T-helper 2 cell treated with Interferon-gamma antibody and Interleukin-4, amounts not matched to agents 5 μg/mL and 100 μg/mL, for 36 hours (primary cell): ENCODE data around the gene MACROH2A1.

Experiments used
- DNase-seq: peaks from one replicate; pipeline ENCODE4 v3.0.0; 2021; ENCODE audit warnings: low spot score
- H3K27ac Mint-ChIP-seq: one replicate; pipeline ENCODE4 v1.8.0; 2021; ENCODE audit warnings: mild to moderate bottlenecking, mixed read lengths
- H3K27me3 Mint-ChIP-seq: one replicate; pipeline ENCODE4 v1.8.0; 2021; ENCODE audit warnings: low read depth, mixed read lengths
- H3K36me3 Mint-ChIP-seq: one replicate; pipeline ENCODE4 v1.8.0; 2021; ENCODE audit warnings: low read depth, mixed read lengths
- H3K4me1 Mint-ChIP-seq: one replicate; pipeline ENCODE4 v1.8.0; 2021; ENCODE audit warnings: low read depth, mixed read lengths
- H3K4me3 Mint-ChIP-seq: one replicate; pipeline ENCODE4 v1.8.0; 2022; ENCODE audit warnings: mild to moderate bottlenecking, moderate library complexity, mixed read lengths
- H3K9me3 Mint-ChIP-seq: one replicate; pipeline ENCODE4 v1.8.0; 2021; ENCODE audit warnings: mixed read lengths

Gene MACROH2A1

DNA sequence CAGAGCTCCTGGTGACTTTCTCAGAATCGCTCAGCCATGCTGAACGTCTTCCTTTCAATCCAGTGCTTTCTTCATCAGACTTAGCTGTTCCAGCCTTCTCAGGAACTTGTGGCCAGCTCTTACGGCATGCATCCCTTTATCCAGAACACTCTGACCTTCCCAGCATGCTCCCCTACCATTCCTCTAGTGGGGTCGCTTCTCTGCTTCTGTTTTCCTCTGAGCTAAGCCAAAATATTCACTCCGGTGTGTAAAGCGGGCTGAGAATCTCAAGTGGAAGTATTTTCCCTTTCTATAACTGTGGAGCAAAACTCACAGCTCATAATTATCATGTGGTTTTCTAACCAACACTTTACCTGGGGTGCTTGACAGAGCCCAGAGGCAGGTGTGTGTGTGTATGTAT, 41.9 kb upstream of the MACROH2A1 start:
- Mint-ChIP-seq H3K27ac (no peak overlapping the region), H3K9me3 (no peaks in the 10 kb centered on the region), H3K4me1 (no peaks in the 10 kb centered on the region), H3K27me3 (peaks cover 8% of the 10 kb centered on the region), H3K4me3 (no peak overlapping the region), H3K36me3 (no peaks in the 10 kb centered on the region)
- DNase-seq = no peak

- Mint-ChIP-seq H3K4me3 (no peak overlapping the region), H3K27ac (no peak overlapping the region), H3K36me3 (no peaks in the 10 kb centered on the region), H3K4me1 (no peaks in the 10 kb centered on the region), H3K27me3 (peaks cover 15% of the 10 kb centered on the region), H3K9me3 (no peaks in the 10 kb centered on the region)
- no peak for DNase-seq
Measured at GRCh38 chr5:135439231-135440205, 40.5 kb upstream of the MACROH2A1 start.

- no peaks in the 10 kb centered on the region for H3K36me3 Mint-ChIP-seq
- H3K4me3 Mint-ChIP-seq = no peak overlapping the region
- H3K27ac Mint-ChIP-seq = no peak overlapping the region
- no peaks in the 10 kb centered on the region for H3K9me3 Mint-ChIP-seq
- no peaks in the 10 kb centered on the region for H3K4me1 Mint-ChIP-seq
- peaks cover 15% of the 10 kb centered on the region for H3K27me3 Mint-ChIP-seq
- DNase-seq = no peak
Measured at GRCh38 chr5:135438636-135439221, 39.7 kb upstream of the MACROH2A1 start.

GRCh38 chr5:135437796-135438560, 38.9 kb upstream of the MACROH2A1 start:
- H3K27me3 Mint-ChIP-seq = peaks cover 15% of the 10 kb centered on the region
- no peak overlapping the region for H3K4me3 Mint-ChIP-seq
- no peak for DNase-seq
- H3K36me3 Mint-ChIP-seq = no peaks in the 10 kb centered on the region
- H3K9me3 Mint-ChIP-seq = no peaks in the 10 kb centered on the region
- no peak overlapping the region for H3K27ac Mint-ChIP-seq
- H3K4me1 Mint-ChIP-seq = no peaks in the 10 kb centered on the region

- no peak overlapping the region for H3K4me3 Mint-ChIP-seq
- no peak overlapping the region for H3K27ac Mint-ChIP-seq
- H3K27me3 Mint-ChIP-seq = peaks cover 15% of the 10 kb centered on the region
- no peak for DNase-seq
- no peaks in the 10 kb centered on the region for H3K4me1 Mint-ChIP-seq
- no peaks in the 10 kb centered on the region for H3K9me3 Mint-ChIP-seq
- H3K36me3 Mint-ChIP-seq = no peaks in the 10 kb centered on the region
Measured at GRCh38 chr5:135437422-135437795, 38.4 kb upstream of the MACROH2A1 start.

DNA sequence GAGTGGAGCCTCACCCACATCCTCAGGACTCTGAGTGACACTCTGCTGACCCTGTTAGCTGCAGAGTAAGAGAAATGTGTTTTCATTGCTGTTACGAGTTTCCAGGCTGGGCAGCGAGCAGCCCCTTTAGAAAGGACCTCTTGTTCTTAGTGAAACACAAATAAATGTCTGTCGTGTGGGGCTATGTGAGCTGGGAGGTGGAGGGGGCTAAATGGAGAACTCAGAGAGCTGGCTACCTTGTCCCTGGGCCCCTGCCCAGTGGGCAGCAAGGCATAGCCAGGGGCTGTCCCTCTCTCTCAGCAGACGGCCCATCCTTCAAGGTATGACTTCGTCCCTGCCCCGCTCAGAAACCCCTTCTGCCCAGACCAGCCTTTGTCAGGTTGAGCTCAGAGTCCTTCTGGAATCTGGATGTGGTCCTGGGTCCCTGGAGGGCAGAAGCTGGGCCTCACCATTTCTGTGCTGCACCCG, 38.0 kb upstream of the MACROH2A1 start:
- H3K36me3 Mint-ChIP-seq = no peaks in the 10 kb centered on the region
- no peak for DNase-seq
- H3K4me1 Mint-ChIP-seq = no peaks in the 10 kb centered on the region
- no peak overlapping the region for H3K27ac Mint-ChIP-seq
- H3K27me3 Mint-ChIP-seq = peaks cover 15% of the 10 kb centered on the region
- H3K9me3 Mint-ChIP-seq = no peaks in the 10 kb centered on the region
- H3K4me3 Mint-ChIP-seq = no peak overlapping the region

GRCh38 chr5:135435467-135436330, 36.7 kb upstream of the MACROH2A1 start:
- H3K9me3 Mint-ChIP-seq = no peaks in the 10 kb centered on the region
- H3K4me1 Mint-ChIP-seq = no peaks in the 10 kb centered on the region
- H3K27me3 Mint-ChIP-seq = peaks cover 15% of the 10 kb centered on the region
- H3K4me3 Mint-ChIP-seq = no peak overlapping the region
- H3K27ac Mint-ChIP-seq = no peak overlapping the region
- no peaks in the 10 kb centered on the region for H3K36me3 Mint-ChIP-seq
- DNase-seq = no peak

DNA sequence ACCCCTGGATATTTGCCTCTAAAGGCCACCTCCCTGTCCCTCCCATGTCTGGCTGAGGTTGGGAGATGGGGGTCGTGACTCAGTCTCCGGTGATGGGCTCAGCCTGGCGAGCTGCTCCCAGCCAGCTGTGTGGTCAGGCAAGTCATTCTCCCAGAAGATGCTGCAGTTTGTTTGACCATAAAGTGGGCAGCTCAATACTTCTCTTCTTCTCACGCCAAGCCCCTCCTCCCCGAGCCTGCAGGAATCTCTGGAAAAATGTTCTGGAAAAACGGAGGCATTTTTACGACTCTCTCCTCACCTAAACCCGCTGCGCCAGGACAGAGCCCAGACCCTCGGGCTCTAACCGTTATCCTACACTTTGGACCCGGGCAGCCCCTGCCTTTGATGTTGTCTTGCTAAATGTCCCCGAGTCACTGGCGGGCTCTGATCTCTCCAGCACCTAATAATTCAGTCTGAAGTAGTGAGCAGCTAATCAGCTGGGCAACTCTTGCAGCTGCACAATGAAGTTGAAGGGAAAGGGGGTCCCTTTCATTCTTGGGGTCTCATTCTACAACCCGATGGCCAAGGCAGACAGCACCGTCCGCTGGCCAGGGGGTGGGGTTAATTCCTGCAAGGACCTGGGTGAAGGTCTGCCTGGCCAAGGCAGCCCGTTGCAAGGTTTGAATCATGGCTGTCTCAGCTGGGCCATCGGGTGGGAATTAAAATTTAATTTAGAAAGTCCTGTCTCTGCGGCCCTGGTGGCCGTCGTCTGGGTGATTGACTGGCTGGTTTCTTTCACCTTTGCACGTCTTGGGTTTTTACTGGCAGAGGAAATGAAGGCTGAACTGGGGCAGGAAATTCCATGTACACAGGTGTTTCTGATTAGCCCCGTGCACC, 35.8 kb upstream of the MACROH2A1 start:
- no peaks in the 10 kb centered on the region for H3K4me1 Mint-ChIP-seq
- no peak overlapping the region for H3K27ac Mint-ChIP-seq
- no peaks in the 10 kb centered on the region for H3K36me3 Mint-ChIP-seq
- H3K4me3 Mint-ChIP-seq = no peak overlapping the region
- H3K27me3 Mint-ChIP-seq = peaks cover 15% of the 10 kb centered on the region
- DNase-seq = no peak
- no peaks in the 10 kb centered on the region for H3K9me3 Mint-ChIP-seq

GRCh38 chr5:135433681-135434426, 34.8 kb upstream of the MACROH2A1 start:
- H3K36me3 Mint-ChIP-seq = no peaks in the 10 kb centered on the region
- no peak for DNase-seq
- no peaks in the 10 kb centered on the region for H3K9me3 Mint-ChIP-seq
- H3K4me1 Mint-ChIP-seq = no peaks in the 10 kb centered on the region
- H3K4me3 Mint-ChIP-seq = no peak overlapping the region
- peaks cover 17% of the 10 kb centered on the region for H3K27me3 Mint-ChIP-seq
- H3K27ac Mint-ChIP-seq = no peak overlapping the region

GRCh38 chr5:135432113-135432512, 33.1 kb upstream of the MACROH2A1 start:
- Mint-ChIP-seq H3K27me3 (peaks cover 23% of the 10 kb centered on the region), H3K27ac (no peak overlapping the region), H3K36me3 (no peaks in the 10 kb centered on the region), H3K4me1 (no peaks in the 10 kb centered on the region), H3K9me3 (no peaks in the 10 kb centered on the region), H3K4me3 (no peak overlapping the region)
- no peak for DNase-seq

DNA sequence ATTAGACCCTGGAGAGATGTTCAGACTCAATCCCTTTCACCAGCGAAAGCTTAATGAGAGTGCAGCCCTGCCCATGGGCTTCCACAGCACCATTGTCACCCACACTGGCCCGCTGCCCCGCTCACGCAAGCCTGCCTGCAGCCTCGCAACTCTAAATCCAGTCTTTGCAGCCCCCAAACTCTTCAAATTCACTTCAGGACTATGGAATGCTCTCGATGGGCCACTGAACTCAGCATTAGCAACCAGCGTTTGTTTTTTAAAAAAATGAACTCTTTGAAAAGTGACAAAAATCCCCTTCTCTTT, 31.1 kb upstream of the MACROH2A1 start:
- no peaks in the 10 kb centered on the region for H3K36me3 Mint-ChIP-seq
- peaks cover 16% of the 10 kb centered on the region for H3K4me1 Mint-ChIP-seq
- H3K27ac Mint-ChIP-seq = no peak overlapping the region
- peaks cover 14% of the 10 kb centered on the region for H3K27me3 Mint-ChIP-seq
- no peak overlapping the region for H3K4me3 Mint-ChIP-seq
- DNase-seq = no peak
- no peaks in the 10 kb centered on the region for H3K9me3 Mint-ChIP-seq

DNA sequence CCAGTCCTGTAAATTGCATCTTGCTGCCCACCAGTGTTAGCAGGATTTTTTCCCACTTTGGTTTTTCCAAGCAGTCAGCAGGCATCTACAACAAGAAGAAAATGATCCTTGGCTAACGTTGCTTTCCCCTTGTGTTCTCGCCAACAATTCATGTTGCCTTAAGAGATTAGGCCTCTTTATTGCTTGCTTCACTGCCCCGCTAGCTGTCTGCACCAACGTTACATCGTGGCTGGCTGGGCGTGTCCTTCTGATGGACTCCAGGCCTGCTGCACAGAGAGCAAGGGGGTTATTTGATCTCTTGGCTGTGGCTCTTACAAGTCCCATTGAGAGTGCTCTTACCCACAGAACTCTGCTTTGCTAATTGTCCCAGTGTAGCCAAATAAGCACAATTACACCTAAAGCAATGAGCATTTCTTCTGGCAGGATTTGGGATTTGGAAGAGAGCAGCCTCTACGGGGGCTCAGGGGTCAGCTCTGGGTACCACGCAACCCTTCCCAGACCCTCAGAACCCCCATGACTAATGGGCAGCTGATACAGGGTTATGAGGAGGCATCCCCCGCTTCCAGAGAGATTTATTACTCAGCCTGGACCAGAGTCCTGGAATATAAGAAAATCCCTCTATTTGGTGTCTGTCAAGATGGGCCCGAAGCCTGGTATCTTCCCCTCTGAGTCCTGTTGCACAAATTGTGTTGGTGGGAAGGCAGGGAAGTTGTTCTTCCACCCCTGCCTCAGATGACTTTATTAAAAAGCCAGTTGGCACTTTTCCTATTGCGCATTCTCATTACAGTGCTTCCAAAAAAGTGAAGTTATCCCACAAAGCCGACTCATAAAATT, 30.5 kb upstream of the MACROH2A1 start:
- DNase-seq = no peak
- peaks cover 20% of the 10 kb centered on the region for H3K4me1 Mint-ChIP-seq
- no peak overlapping the region for H3K4me3 Mint-ChIP-seq
- no peak overlapping the region for H3K27ac Mint-ChIP-seq
- no peaks in the 10 kb centered on the region for H3K9me3 Mint-ChIP-seq
- no peaks in the 10 kb centered on the region for H3K36me3 Mint-ChIP-seq
- peaks cover 11% of the 10 kb centered on the region for H3K27me3 Mint-ChIP-seq
